Measurements from ENCODE around the gene PTPRE. TPM values are rescaled to one million over a fixed set of nuclear protein-coding genes. Genes with fewer than 3 reads are reported as not detected.

PTPRE gene
- total and polyA plus RNA-seq, 4 donors, result 4.9 to 46.0 (median 23.5) TPM

GRCh38 chr10:127997271-127997670 lies 90.4 kb downstream of the PTPRE start:
- 92 to 93% methylated on average over 4 of the region's 4 CpGs for WGBS, 2 donors
- DNase-seq (no peak), ATAC-seq (ENCODE audit: low FRiP score) (no peak)
- Histone ChIP-seq H3K4me1 (ENCODE audit: control insufficient read depth in 1 of 2, insufficient read depth in 2 of 2, low read length in 2 of 2) (no peaks in the 10 kb centered on the region), H3K4me3 (ENCODE audit: low read length in 2 of 2) (no peak overlapping the region), H3K9me3 (ENCODE audit: control insufficient read depth, low read length) (no peaks in the 10 kb centered on the region), H3K27ac (ENCODE audit: low read depth in 1 of 2, low read length in 2 of 2) (no peak overlapping the region), H3K36me3 (ENCODE audit: control insufficient read depth in 1 of 2, insufficient read depth in 2 of 2, low read length in 1 of 2) (no peaks in the 10 kb centered on the region), H3K27me3 (ENCODE audit: control insufficient read depth in 1 of 2, insufficient read depth in 2 of 2, low read length in 1 of 2) (no peaks in the 10 kb centered on the region)
- intact Hi-C loops (cut with DNase I), result no loop called here

GRCh38 chr10:127997937-127998336 lies 91.0 kb downstream of the PTPRE start:
- no peak for ATAC-seq (ENCODE audit: low FRiP score)
- no peaks in the 10 kb centered on the region for H3K9me3 ChIP-seq (ENCODE audit: control insufficient read depth, low read length)
- H3K4me3 ChIP-seq (ENCODE audit: low read length in 2 of 2), result no peak overlapping the region
- no peaks in the 10 kb centered on the region for H3K4me1 ChIP-seq (ENCODE audit: control insufficient read depth in 1 of 2, insufficient read depth in 2 of 2, low read length in 2 of 2)
- DNase-seq, result no peak
- H3K36me3 ChIP-seq (ENCODE audit: control insufficient read depth in 1 of 2, insufficient read depth in 2 of 2, low read length in 1 of 2), result no peaks in the 10 kb centered on the region
- intact Hi-C loops (cut with DNase I), result no loop called here
- H3K27ac ChIP-seq (ENCODE audit: low read depth in 1 of 2, low read length in 2 of 2), result no peak overlapping the region
- 56 to 64% methylated on average over 8 of the region's 8 CpGs for WGBS, 2 donors
- no peaks in the 10 kb centered on the region for H3K27me3 ChIP-seq (ENCODE audit: control insufficient read depth in 1 of 2, insufficient read depth in 2 of 2, low read length in 1 of 2)

DNA sequence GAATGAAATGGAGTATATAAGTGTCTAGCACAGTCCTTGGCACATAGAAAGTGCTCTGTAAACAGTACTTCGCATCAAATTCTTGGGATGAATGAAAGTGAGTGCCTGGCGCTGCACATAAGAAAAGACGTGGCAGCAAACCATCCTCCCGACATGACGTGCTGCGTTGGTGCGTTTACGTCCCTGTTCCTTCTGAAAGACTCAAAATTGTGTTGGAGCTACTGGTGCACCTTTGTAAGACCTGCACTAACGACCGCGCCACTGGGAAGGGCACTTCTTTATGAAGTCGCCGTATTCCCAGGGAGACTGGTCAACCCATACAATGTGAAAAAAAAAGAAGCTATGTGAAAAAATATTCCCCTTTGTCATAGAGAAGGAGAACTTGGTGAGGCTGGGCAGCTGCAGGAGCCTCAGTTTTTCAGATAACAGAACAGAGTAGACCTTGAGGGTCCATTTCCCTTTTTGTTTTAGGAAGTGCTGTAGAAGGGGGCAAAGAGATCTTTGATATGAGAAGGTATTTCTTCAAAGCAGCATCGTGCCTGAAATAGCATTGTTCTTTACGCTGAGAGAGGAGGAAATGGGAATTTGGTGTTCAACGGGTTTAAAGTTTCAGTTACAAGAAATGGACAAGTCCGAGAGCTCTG lies 91.7 kb downstream of the PTPRE start:
- Histone ChIP-seq H3K36me3 (ENCODE audit: control insufficient read depth in 1 of 2, insufficient read depth in 2 of 2, low read length in 1 of 2) (no peaks in the 10 kb centered on the region), H3K27ac (ENCODE audit: low read depth in 1 of 2, low read length in 2 of 2) (no peak overlapping the region), H3K4me1 (ENCODE audit: control insufficient read depth in 1 of 2, insufficient read depth in 2 of 2, low read length in 2 of 2) (no peaks in the 10 kb centered on the region), H3K27me3 (ENCODE audit: control insufficient read depth in 1 of 2, insufficient read depth in 2 of 2, low read length in 1 of 2) (no peaks in the 10 kb centered on the region), H3K9me3 (ENCODE audit: control insufficient read depth, low read length) (no peaks in the 10 kb centered on the region), H3K4me3 (ENCODE audit: low read length in 2 of 2) (no peak overlapping the region)
- no peak for ATAC-seq (ENCODE audit: low FRiP score)
- intact Hi-C loops (cut with DNase I), result no loop called here
- DNase-seq, result no peak
- WGBS, 2 donors, result 84 to 86% methylated on average over 17 of the region's 17 CpGs

DNA sequence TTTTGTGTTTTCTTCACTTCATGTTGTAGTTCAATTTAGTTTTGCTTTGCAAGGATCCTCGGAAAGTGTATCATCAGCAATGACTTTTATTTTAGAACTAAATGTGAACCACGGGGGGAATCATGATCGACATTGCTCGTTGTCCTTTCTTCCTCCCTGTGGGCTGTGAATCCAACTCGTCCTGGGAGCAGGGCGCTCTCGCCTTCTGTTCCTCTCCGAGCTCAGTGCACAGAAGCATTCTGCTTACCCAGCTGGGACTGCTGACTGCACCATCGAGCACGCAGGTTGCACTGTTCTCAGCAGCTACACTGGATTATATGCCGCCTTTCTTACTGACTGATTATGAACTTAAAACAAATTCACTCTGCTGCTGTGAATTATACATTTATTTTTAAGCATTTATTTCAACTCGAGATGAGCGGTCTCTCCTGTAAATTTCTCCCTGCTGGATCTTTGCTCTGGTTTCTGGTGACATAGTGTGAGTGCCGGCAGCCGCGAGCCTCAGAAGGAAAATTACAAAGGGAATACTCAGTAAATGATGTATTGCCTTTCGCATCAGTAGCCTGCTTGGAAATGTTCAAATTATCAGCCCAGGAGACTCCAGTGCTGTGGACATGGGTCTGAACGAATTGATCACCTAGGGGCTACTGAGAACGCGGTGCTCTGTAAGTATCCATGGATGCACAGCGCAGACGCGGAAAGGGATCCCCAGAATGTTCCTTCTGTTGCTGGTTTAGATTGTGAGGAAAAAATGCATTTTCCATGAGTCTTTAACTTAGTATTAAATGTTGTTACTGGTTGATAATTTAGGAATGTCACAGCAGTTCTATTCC lies 92.6 kb downstream of the PTPRE start:
- H3K27me3 ChIP-seq (ENCODE audit: control insufficient read depth in 1 of 2, insufficient read depth in 2 of 2, low read length in 1 of 2), result no peaks in the 10 kb centered on the region
- no peak overlapping the region for H3K27ac ChIP-seq (ENCODE audit: low read depth in 1 of 2, low read length in 2 of 2)
- H3K4me1 ChIP-seq (ENCODE audit: control insufficient read depth in 1 of 2, insufficient read depth in 2 of 2, low read length in 2 of 2), result no peaks in the 10 kb centered on the region
- H3K9me3 ChIP-seq (ENCODE audit: control insufficient read depth, low read length), result no peaks in the 10 kb centered on the region
- no peak for DNase-seq
- no peaks in the 10 kb centered on the region for H3K36me3 ChIP-seq (ENCODE audit: control insufficient read depth in 1 of 2, insufficient read depth in 2 of 2, low read length in 1 of 2)
- ATAC-seq (ENCODE audit: low FRiP score), result no peak
- H3K4me3 ChIP-seq (ENCODE audit: low read length in 2 of 2), result no peak overlapping the region
- intact Hi-C loops (cut with DNase I), result no loop called here
- 85 to 87% methylated on average over 23 of the region's 23 CpGs for WGBS, 2 donors

GRCh38 chr10:128000471-128001362 lies 93.8 kb downstream of the PTPRE start:
- H3K27me3 ChIP-seq (ENCODE audit: control insufficient read depth in 1 of 2, insufficient read depth in 2 of 2, low read length in 1 of 2), result no peaks in the 10 kb centered on the region
- no peak for DNase-seq
- intact Hi-C loops (cut with DNase I), result no loop called here
- no peaks in the 10 kb centered on the region for H3K36me3 ChIP-seq (ENCODE audit: control insufficient read depth in 1 of 2, insufficient read depth in 2 of 2, low read length in 1 of 2)
- H3K4me3 ChIP-seq (ENCODE audit: low read length in 2 of 2), result no peak overlapping the region
- no peak for ATAC-seq (ENCODE audit: low FRiP score)
- H3K4me1 ChIP-seq (ENCODE audit: control insufficient read depth in 1 of 2, insufficient read depth in 2 of 2, low read length in 2 of 2), result no peaks in the 10 kb centered on the region
- no peaks in the 10 kb centered on the region for H3K9me3 ChIP-seq (ENCODE audit: control insufficient read depth, low read length)
- H3K27ac ChIP-seq (ENCODE audit: low read depth in 1 of 2, low read length in 2 of 2), result no peak overlapping the region
- WGBS, 2 donors, result 69 to 77% methylated on average over 5 of the region's 5 CpGs

GRCh38 chr10:128001363-128001745 lies 94.5 kb downstream of the PTPRE start:
- DNase-seq (no peak), ATAC-seq (ENCODE audit: low FRiP score) (no peak)
- no peaks in the 10 kb centered on the region for H3K4me1 ChIP-seq (ENCODE audit: control insufficient read depth in 1 of 2, insufficient read depth in 2 of 2, low read length in 2 of 2)
- H3K4me3 ChIP-seq (ENCODE audit: low read length in 2 of 2), result no peak overlapping the region
- WGBS, 2 donors, result 90 to 97% methylated on average over 10 of the region's 10 CpGs
- H3K36me3 ChIP-seq (ENCODE audit: control insufficient read depth in 1 of 2, insufficient read depth in 2 of 2, low read length in 1 of 2), result no peaks in the 10 kb centered on the region
- no peaks in the 10 kb centered on the region for H3K9me3 ChIP-seq (ENCODE audit: control insufficient read depth, low read length)
- intact Hi-C loops (cut with DNase I), result no loop called here
- H3K27me3 ChIP-seq (ENCODE audit: control insufficient read depth in 1 of 2, insufficient read depth in 2 of 2, low read length in 1 of 2), result no peaks in the 10 kb centered on the region
- H3K27ac ChIP-seq (ENCODE audit: low read depth in 1 of 2, low read length in 2 of 2), result no peak overlapping the region

DNA sequence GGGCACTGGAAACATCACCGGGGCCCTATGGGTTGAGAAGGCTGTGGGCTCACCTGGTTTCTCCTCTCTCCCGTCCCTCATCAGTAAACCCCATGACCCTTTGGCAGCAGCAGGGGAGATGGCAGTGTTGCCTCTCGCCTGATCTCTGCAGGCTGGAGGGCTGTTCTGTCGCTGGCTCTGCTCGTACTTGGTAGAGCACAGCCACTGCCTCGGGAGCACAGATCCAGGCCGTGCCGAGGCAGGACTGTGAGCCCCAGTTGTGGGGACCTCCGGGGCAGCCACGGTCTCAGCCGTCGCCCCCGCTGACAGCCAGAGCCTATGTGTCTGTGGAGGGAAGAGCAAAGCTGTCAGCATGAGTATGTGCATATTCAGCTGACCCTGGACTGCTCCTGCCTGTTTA lies 94.9 kb downstream of the PTPRE start:
- no peak for ATAC-seq (ENCODE audit: low FRiP score)
- Histone ChIP-seq H3K27ac (ENCODE audit: low read depth in 1 of 2, low read length in 2 of 2) (no peak overlapping the region), H3K9me3 (ENCODE audit: control insufficient read depth, low read length) (no peaks in the 10 kb centered on the region), H3K4me3 (ENCODE audit: low read length in 2 of 2) (no peak overlapping the region), H3K27me3 (ENCODE audit: control insufficient read depth in 1 of 2, insufficient read depth in 2 of 2, low read length in 1 of 2) (no peaks in the 10 kb centered on the region), H3K36me3 (ENCODE audit: control insufficient read depth in 1 of 2, insufficient read depth in 2 of 2, low read length in 1 of 2) (no peaks in the 10 kb centered on the region), H3K4me1 (ENCODE audit: control insufficient read depth in 1 of 2, insufficient read depth in 2 of 2, low read length in 2 of 2) (no peaks in the 10 kb centered on the region)
- WGBS, 2 donors, result 79 to 85% methylated on average over 13 of the region's 13 CpGs
- DNase-seq, result no peak
- intact Hi-C loops (cut with DNase I), result no loop called here

GRCh38 chr10:128003521-128003920 lies 96.6 kb downstream of the PTPRE start:
- Histone ChIP-seq H3K27ac (ENCODE audit: low read depth in 1 of 2, low read length in 2 of 2) (no peak overlapping the region), H3K9me3 (ENCODE audit: control insufficient read depth, low read length) (no peaks in the 10 kb centered on the region), H3K4me1 (ENCODE audit: control insufficient read depth in 1 of 2, insufficient read depth in 2 of 2, low read length in 2 of 2) (no peaks in the 10 kb centered on the region), H3K27me3 (ENCODE audit: control insufficient read depth in 1 of 2, insufficient read depth in 2 of 2, low read length in 1 of 2) (no peaks in the 10 kb centered on the region), H3K36me3 (ENCODE audit: control insufficient read depth in 1 of 2, insufficient read depth in 2 of 2, low read length in 1 of 2) (no peaks in the 10 kb centered on the region), H3K4me3 (ENCODE audit: low read length in 2 of 2) (no peak overlapping the region)
- WGBS, 2 donors, result 80 to 87% methylated on average over 7 of the region's 7 CpGs
- ATAC-seq (ENCODE audit: low FRiP score) (no peak), DNase-seq (no peak)
- intact Hi-C loops (cut with DNase I), result no loop called here
